ENCODE results near the gene EPC2.

- no peak for TF ChIP-seq POLR2A (IDR thresholded peaks at IDR 0.05; ENCODE audit: low read depth, low read length)
- TF ChIP-seq POLR2AphosphoS5 (IDR thresholded peaks at IDR 0.05; ENCODE audit: low read depth, low read length), result no peak
- TF ChIP-seq PAX5 (IDR thresholded peaks at IDR 0.05; ENCODE audit: insufficient read depth, low read length, severe bottlenecking), result no peak
These were observed 111.9 kb downstream of the EPC2 start for GRCh38 chr2:148756292-148756975.
